SK-N-DZ (cell line): ENCODE measurements around the gene CFAP92.

Experiments
- DNase-seq: peaks from one replicate; pipeline ENCODE4 v3.0.0-alpha.2; 2015; ENCODE audit warnings: low spot score

CFAP92 gene

GRCh38 chr3:129026728-129027543 is 33.1 kb upstream of the CFAP92 start:
- peak; percentile 77 for DNase-seq

GRCh38 chr3:129025691-129026435 is 32.0 kb upstream of the CFAP92 start:
- DNase-seq = no peak

- no peak for DNase-seq
These were observed 31.2 kb upstream of the CFAP92 start for GRCh38 chr3:129025108-129025507.

GRCh38 chr3:129023909-129024308 is 30.0 kb upstream of the CFAP92 start:
- no peak for DNase-seq

GRCh38 chr3:129023008-129023358 is 29.1 kb upstream of the CFAP92 start:
- DNase-seq = no peak

GRCh38 chr3:129022114-129023007 is 28.5 kb upstream of the CFAP92 start:
- DNase-seq = no peak

GRCh38 chr3:129021140-129021551 is 27.3 kb upstream of the CFAP92 start:
- DNase-seq = no peak

- DNase-seq = no peak
These were observed 26.8 kb upstream of the CFAP92 start for GRCh38 chr3:129020691-129021090.

GRCh38 chr3:129019266-129019665 is 25.4 kb upstream of the CFAP92 start:
- no peak for DNase-seq

GRCh38 chr3:129018751-129019150 is 24.9 kb upstream of the CFAP92 start:
- DNase-seq = no peak

- no peak for DNase-seq
These were observed 24.4 kb upstream of the CFAP92 start for GRCh38 chr3:129018271-129018670.

- no peak for DNase-seq
These were observed 23.6 kb upstream of the CFAP92 start for GRCh38 chr3:129017484-129017899.

- DNase-seq = no peak
These were observed 23.0 kb upstream of the CFAP92 start for GRCh38 chr3:129016720-129017483.

- peak; percentile 21 for DNase-seq
These were observed 22.5 kb upstream of the CFAP92 start for GRCh38 chr3:129016356-129016719.

GRCh38 chr3:129015388-129016105 is 21.7 kb upstream of the CFAP92 start:
- DNase-seq = no peak

- no peak for DNase-seq
These were observed 21.0 kb upstream of the CFAP92 start for GRCh38 chr3:129014793-129015345.

GRCh38 chr3:129014148-129014547 is 20.3 kb upstream of the CFAP92 start:
- DNase-seq = no peak

- no peak for DNase-seq
These were observed 19.6 kb upstream of the CFAP92 start for GRCh38 chr3:129013491-129013891.

GRCh38 chr3:129010310-129010956 is 16.6 kb upstream of the CFAP92 start:
- DNase-seq = no peak

- no peak for DNase-seq
These were observed 15.4 kb upstream of the CFAP92 start for GRCh38 chr3:129009266-129009665.
